GM12892 (cell line): Measurements from ENCODE around the gene TMPRSS9.

Experiments
- POLR2A ChIP-seq: IDR thresholded peaks from 2 replicates; pipeline ENCODE4 v1.6.1; 2011; ENCODE audit warnings: low read depth, low read length, control low read depth
- POLR2AphosphoS5 ChIP-seq: IDR thresholded peaks from 2 replicates; pipeline ENCODE4 v1.6.1; 2011; ENCODE audit warnings: low read depth, low read length, control low read depth

- TF ChIP-seq POLR2A = no peak
- no peak for TF ChIP-seq POLR2AphosphoS5
These were observed 42.8 kb upstream of the TMPRSS9 start for GRCh38 chr19:2317300-2317699.
